ENCODE results near the gene JAKMIP3.

DNA sequence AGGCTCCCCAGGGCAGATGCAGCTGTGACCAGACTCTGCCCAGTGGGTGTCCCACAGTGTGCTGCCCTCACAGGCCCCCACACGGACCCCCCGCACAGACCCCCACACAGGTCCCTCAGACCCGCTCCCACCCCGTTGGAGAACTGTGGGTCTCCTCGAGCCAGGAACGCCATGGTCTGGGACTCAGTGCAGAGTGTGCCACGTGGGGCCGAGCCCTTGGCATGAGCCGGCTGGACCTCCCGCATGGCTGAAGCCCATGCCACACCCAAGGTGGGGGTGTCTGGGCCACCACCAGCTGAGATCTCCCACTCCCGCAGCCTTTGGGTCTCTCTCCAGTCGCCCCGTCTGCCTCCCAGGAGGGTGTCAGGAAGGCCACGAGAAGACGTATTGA, 34.3 kb downstream of the JAKMIP3 start:
- TF ChIP-seq POLR2A (IDR thresholded peaks at IDR 0.05) = no peak
- TF ChIP-seq, protein P1, sequence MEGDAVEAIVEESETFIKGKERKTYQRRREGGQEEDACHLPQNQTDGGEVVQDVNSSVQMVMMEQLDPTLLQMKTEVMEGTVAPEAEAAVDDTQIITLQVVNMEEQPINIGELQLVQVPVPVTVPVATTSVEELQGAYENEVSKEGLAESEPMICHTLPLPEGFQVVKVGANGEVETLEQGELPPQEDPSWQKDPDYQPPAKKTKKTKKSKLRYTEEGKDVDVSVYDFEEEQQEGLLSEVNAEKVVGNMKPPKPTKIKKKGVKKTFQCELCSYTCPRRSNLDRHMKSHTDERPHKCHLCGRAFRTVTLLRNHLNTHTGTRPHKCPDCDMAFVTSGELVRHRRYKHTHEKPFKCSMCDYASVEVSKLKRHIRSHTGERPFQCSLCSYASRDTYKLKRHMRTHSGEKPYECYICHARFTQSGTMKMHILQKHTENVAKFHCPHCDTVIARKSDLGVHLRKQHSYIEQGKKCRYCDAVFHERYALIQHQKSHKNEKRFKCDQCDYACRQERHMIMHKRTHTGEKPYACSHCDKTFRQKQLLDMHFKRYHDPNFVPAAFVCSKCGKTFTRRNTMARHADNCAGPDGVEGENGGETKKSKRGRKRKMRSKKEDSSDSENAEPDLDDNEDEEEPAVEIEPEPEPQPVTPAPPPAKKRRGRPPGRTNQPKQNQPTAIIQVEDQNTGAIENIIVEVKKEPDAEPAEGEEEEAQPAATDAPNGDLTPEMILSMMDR (IDR thresholded peaks at IDR 0.05) = no peak

Measured in uterus (tissue), 2 donors.